Measurements from ENCODE around the gene AHRR. TPM values are rescaled to one million over a fixed set of nuclear protein-coding genes. Genes with fewer than 3 reads are reported as not detected.
"Not testable (repeated sequence)": the region's sequence is repeated elsewhere in the genome, so short reads cannot be mapped to it uniquely, and the experiment has no call there.

The AHRR gene
- total RNA-seq, 1 experiment from 2014 or later = 1.9 TPM

GRCh38 chr5:472656-473550 lies 151.4 kb downstream of the AHRR start:
- Histone ChIP-seq H3K27me3 (ENCODE audit: low read length) (no peaks in the 10 kb centered on the region), H3K4me1 (ENCODE audit: insufficient read depth, low read length) (peaks cover 32% of the 10 kb centered on the region), H3F3A (ENCODE audit: low read length, unreplicated experiment) (no peaks in the 10 kb centered on the region), H3K79me2 (ENCODE audit: low read length) (peaks cover 37% of the 10 kb centered on the region), H3K4me2 (ENCODE audit: low read length) (peak overlapping the region; percentile 100), H3K9me3 (ENCODE audit: low read length) (no peaks in the 10 kb centered on the region), H3K27ac (ENCODE audit: low read length) (peak overlapping the region; percentile 48), H3K4me3 (ENCODE audit: low read length) (peak overlapping the region; percentile 92), H3K9ac (ENCODE audit: low read length) (peak overlapping the region; percentile 93), H2AFZ (ENCODE audit: low read length) (peak overlapping the region; percentile 93), H4K20me1 (ENCODE audit: low read length) (no peaks in the 10 kb centered on the region), H3K9me2 (replicated peaks; ENCODE audit: low read length) (no peaks in the 10 kb centered on the region), H3K36me3 (ENCODE audit: low read depth, low read length) (no peaks in the 10 kb centered on the region)
- ChIA-PET POLR2A (ENCODE audit: unreplicated experiment) (interaction anchor here (0.7 kb wide), 1 partner anchor 412 kb away, joined by 4 read pairs; no protein-coding TSS in a partner anchor), CTCF (interaction anchor here (0.5 kb wide), 1 partner anchor 11 kb away, joined by 3 read pairs; no protein-coding TSS in a partner anchor)
- BruUV-seq (replicated peaks) = no TSS peak
- intact Hi-C loops (cut with micrococcal nuclease) = loop anchor here (10.0 kb wide), 1 partner anchor 142 kb away; the partner anchor contains the start of gene CEP72
- ATAC-seq (peak; percentile 64), DNase-seq (peak; percentile 80)
- TF ChIP-seq EZH2phosphoT487 (IDR thresholded peaks at IDR 0.05; ENCODE audit: borderline replicate concordance, low read length) (peak; percentile 65; the same call in 1 of the 2 replicates), EZH2 (IDR thresholded peaks at IDR 0.05; ENCODE audit: low read length, unreplicated experiment) (no peak)

GRCh38 chr5:473551-474192 lies 152.2 kb downstream of the AHRR start:
- POLR2A ChIA-PET (ENCODE audit: unreplicated experiment) = interaction anchor here (0.5 to 0.7 kb wide), 2 partner anchors 141 to 411 kb away, joined by 4 to 9 read pairs; no protein-coding TSS in a partner anchor
- Histone ChIP-seq H3K36me3 (ENCODE audit: low read depth, low read length) (no peaks in the 10 kb centered on the region), H3K79me2 (ENCODE audit: low read length) (peaks cover 37% of the 10 kb centered on the region), H3F3A (ENCODE audit: low read length, unreplicated experiment) (no peaks in the 10 kb centered on the region), H3K27ac (ENCODE audit: low read length) (no peak overlapping the region), H2AFZ (ENCODE audit: low read length) (peak overlapping the region; percentile 63; the same call in 1 of the 2 replicates), H3K4me2 (ENCODE audit: low read length) (peak overlapping the region; percentile 99), H3K9me2 (replicated peaks; ENCODE audit: low read length) (no peaks in the 10 kb centered on the region), H3K4me3 (ENCODE audit: low read length) (peak overlapping the region; percentile 84), H3K4me1 (ENCODE audit: insufficient read depth, low read length) (peaks cover 32% of the 10 kb centered on the region), H3K27me3 (ENCODE audit: low read length) (no peaks in the 10 kb centered on the region), H3K9me3 (ENCODE audit: low read length) (no peaks in the 10 kb centered on the region), H4K20me1 (ENCODE audit: low read length) (no peaks in the 10 kb centered on the region), H3K9ac (ENCODE audit: low read length) (peak overlapping the region; percentile 77)
- CTCF ChIA-PET = interaction anchor here (1.1 kb wide), 1 partner anchor 27 kb away, joined by 9 read pairs; no protein-coding TSS in a partner anchor
- intact Hi-C loops (cut with micrococcal nuclease) = loop anchor here (10.0 kb wide), 1 partner anchor 141 kb away; the partner anchor contains the start of gene CEP72
- no TSS peak for BruUV-seq (replicated peaks)
- ATAC-seq (peak; percentile 34), DNase-seq (peak; percentile 40)
- no peak for TF ChIP-seq EZH2phosphoT487 (IDR thresholded peaks at IDR 0.05; ENCODE audit: borderline replicate concordance, low read length)
- TF ChIP-seq EZH2 (IDR thresholded peaks at IDR 0.05; ENCODE audit: low read length, unreplicated experiment) = no peak
- TF ChIP-seq CTCF (conservative IDR thresholded peaks at IDR 0.05; ENCODE audit: low read depth, low read length) = no peak

GRCh38 chr5:474232-474839 lies 152.8 kb downstream of the AHRR start:
- H3K27ac ChIP-seq (ENCODE audit: low read length); DNase-seq; ATAC-seq; H3K27me3 ChIP-seq (ENCODE audit: low read length); BruUV-seq (replicated peaks); H3K36me3 ChIP-seq (ENCODE audit: low read depth, low read length); H3K9me3 ChIP-seq (ENCODE audit: low read length); H3K9me2 ChIP-seq (replicated peaks; ENCODE audit: low read length); H3F3A ChIP-seq (ENCODE audit: low read length, unreplicated experiment); H4K20me1 ChIP-seq (ENCODE audit: low read length): not testable (repeated sequence)
- peak overlapping the region; percentile 84 for H3K4me3 ChIP-seq (ENCODE audit: low read length)
- H3K4me2 ChIP-seq (ENCODE audit: low read length) = peak overlapping the region; percentile 99
- POLR2A ChIA-PET (ENCODE audit: unreplicated experiment) = interaction anchor here (0.5 kb wide), 1 partner anchor 140 kb away, joined by 9 read pairs; no protein-coding TSS in a partner anchor
- peak overlapping the region; percentile 77 for H3K9ac ChIP-seq (ENCODE audit: low read length)
- H3K79me2 ChIP-seq (ENCODE audit: low read length) = peaks cover 37% of the 10 kb centered on the region
- intact Hi-C loops (cut with micrococcal nuclease) = loop anchor here (10.0 kb wide), 1 partner anchor 140 kb away; the partner anchor contains the start of gene CEP72
- H2AFZ ChIP-seq (ENCODE audit: low read length) = peak overlapping the region; percentile 68
- peaks cover 32% of the 10 kb centered on the region for H3K4me1 ChIP-seq (ENCODE audit: insufficient read depth, low read length)
- CTCF ChIA-PET = interaction anchor here (1.1 kb wide), 1 partner anchor 27 kb away, joined by 9 read pairs; no protein-coding TSS in a partner anchor
